ENCODE data around the gene DNM2. TPM values are rescaled to one million over a fixed set of nuclear protein-coding genes. Genes with fewer than 3 reads are reported as not detected.
A peak's percentile ranks its signal among the peaks of the same experiment; 100 is the strongest.

DNM2 gene
- total RNA-seq, 2 experiments from 2014 or later, result 279 to 286 TPM

- intact Hi-C loops (cut with DNase I, micrococcal nuclease), result loop anchor here in 1 of 2 experiments (5.0 kb wide), 1 partner anchor 37 kb away; no protein-coding TSS in a partner anchor
- Histone ChIP-seq H3K27me3 (ENCODE audit: control insufficient read depth in 1 of 2, insufficient read depth in 2 of 2, low read length in 2 of 2) (no peaks in the 10 kb centered on the region), H3K9me3 (ENCODE audit: control insufficient read depth in 1 of 2, insufficient read depth in 1 of 2, low read length in 2 of 2) (no peaks in the 10 kb centered on the region), H3K4me3 (ENCODE audit: low read length) (no peak overlapping the region), H3K27ac (ENCODE audit: low read depth in 1 of 2, low read length in 2 of 2) (no peak overlapping the region), H3K36me3 (ENCODE audit: insufficient read depth, low read length) (peaks cover 79% of the 10 kb centered on the region), H3K4me1 (ENCODE audit: insufficient read depth, low read length) (peaks cover 7% of the 10 kb centered on the region)
- Mint-ChIP-seq H3K9me3 (no peaks in the 10 kb centered on the region), H3K4me1 (ENCODE audit: low read depth) (peaks cover 6% of the 10 kb centered on the region), H3K4me3 (no peak overlapping the region), H3K27me3 (no peaks in the 10 kb centered on the region), H3K36me3 (ENCODE audit: low read depth) (peaks cover 82% of the 10 kb centered on the region), H3K27ac (no peak overlapping the region)
- ATAC-seq (ENCODE audit: poor library complexity), result no peak
- ChIA-PET POLR2A (no interaction called here), CTCF (no interaction called here)
- no peak for TF ChIP-seq CTCF (IDR thresholded peaks at IDR 0.05)
- peak in 2 of 14 experiments; percentile 59 to 67 for DNase-seq
These were observed 62.5 kb downstream of the DNM2 start for GRCh38 chr19:10780368-10780767.

GRCh38 chr19:10782795-10783194, 64.9 kb downstream of the DNM2 start:
- H3K36me3 ChIP-seq (ENCODE audit: insufficient read depth, low read length), result peaks cover 77% of the 10 kb centered on the region
- H3K27ac ChIP-seq (ENCODE audit: low read depth in 1 of 2, low read length in 2 of 2), result no peak overlapping the region
- no peak overlapping the region for H3K4me3 Mint-ChIP-seq
- intact Hi-C loops (cut with DNase I, micrococcal nuclease), result loop anchor here in 1 of 2 experiments (5.0 kb wide), 1 partner anchor 35 kb away; no protein-coding TSS in a partner anchor
- TF ChIP-seq CTCF (IDR thresholded peaks at IDR 0.05), result no peak
- DNase-seq (no peak), ATAC-seq (ENCODE audit: poor library complexity) (no peak)
- H3K9me3 Mint-ChIP-seq, result no peaks in the 10 kb centered on the region
- H3K27ac Mint-ChIP-seq, result no peak overlapping the region
- CTCF ChIA-PET, result interaction anchor here (1.3 kb wide), 1 partner anchor 65 kb away, joined by 3 read pairs; the partner anchor contains the start of gene DNM2
- POLR2A ChIA-PET, result interaction anchor here (0.9 kb wide), 1 partner anchor 65 kb away, joined by 3 read pairs; the partner anchor contains the start of gene DNM2
- no peaks in the 10 kb centered on the region for H3K27me3 Mint-ChIP-seq
- peaks cover 79% of the 10 kb centered on the region for H3K36me3 Mint-ChIP-seq (ENCODE audit: low read depth)
- no peaks in the 10 kb centered on the region for H3K9me3 ChIP-seq (ENCODE audit: control insufficient read depth in 1 of 2, insufficient read depth in 1 of 2, low read length in 2 of 2)
- peaks cover 3% of the 10 kb centered on the region for H3K4me1 ChIP-seq (ENCODE audit: insufficient read depth, low read length)
- no peaks in the 10 kb centered on the region for H3K4me1 Mint-ChIP-seq (ENCODE audit: low read depth)
- no peak overlapping the region for H3K4me3 ChIP-seq (ENCODE audit: low read length)
- no peaks in the 10 kb centered on the region for H3K27me3 ChIP-seq (ENCODE audit: control insufficient read depth in 1 of 2, insufficient read depth in 2 of 2, low read length in 2 of 2)

GRCh38 chr19:10784257-10784656, 66.4 kb downstream of the DNM2 start:
- ATAC-seq (ENCODE audit: poor library complexity) (no peak), DNase-seq (peak in 2 of 14 experiments; percentile 41 to 49)
- Mint-ChIP-seq H3K27ac (no peak overlapping the region), H3K4me3 (no peak overlapping the region), H3K27me3 (no peaks in the 10 kb centered on the region), H3K36me3 (ENCODE audit: low read depth) (peaks cover 87% of the 10 kb centered on the region), H3K9me3 (no peaks in the 10 kb centered on the region), H3K4me1 (ENCODE audit: low read depth) (no peaks in the 10 kb centered on the region)
- H3K4me3 ChIP-seq (ENCODE audit: low read length), result no peak overlapping the region
- ChIA-PET POLR2A (no interaction called here), CTCF (interaction anchor here (0.9 kb wide), 1 partner anchor 53 kb away, joined by 4 read pairs; no protein-coding TSS in a partner anchor)
- no peaks in the 10 kb centered on the region for H3K9me3 ChIP-seq (ENCODE audit: control insufficient read depth in 1 of 2, insufficient read depth in 1 of 2, low read length in 2 of 2)
- peaks cover 3% of the 10 kb centered on the region for H3K4me1 ChIP-seq (ENCODE audit: insufficient read depth, low read length)
- intact Hi-C loops (cut with DNase I, micrococcal nuclease), result loop anchor here in 1 of 2 experiments (5.0 kb wide), 1 partner anchor 33 kb away; no protein-coding TSS in a partner anchor
- H3K36me3 ChIP-seq (ENCODE audit: insufficient read depth, low read length), result peaks cover 78% of the 10 kb centered on the region
- TF ChIP-seq CTCF (IDR thresholded peaks at IDR 0.05), result no peak
- no peaks in the 10 kb centered on the region for H3K27me3 ChIP-seq (ENCODE audit: control insufficient read depth in 1 of 2, insufficient read depth in 2 of 2, low read length in 2 of 2)
- no peak overlapping the region for H3K27ac ChIP-seq (ENCODE audit: low read depth in 1 of 2, low read length in 2 of 2)

Measured in CD4-positive, alpha-beta T cell (primary cell).